Astrocyte of the spinal cord (primary cell): Measurements from ENCODE around the gene STEAP1B.

Experiments used
- DNase-seq: peaks from one replicate; pipeline ENCODE4 v3.0.0; 2011; ENCODE audit warnings: low read depth, low spot score
- H3K4me3 ChIP-seq: 2 replicates; pipeline ENCODE4 v1.5.1; 2011; ENCODE audit warnings: low read depth, mild to moderate bottlenecking, low read length, moderate library complexity
- in situ Hi-C: cut with HindIII; loops from 2 replicates; pipeline ENCODE4 v1.10.0; 2017; ENCODE audit warnings: low sequenced_read_pairs
- TF ChIP-seq, protein P1 (sequence below): IDR thresholded peaks from 2 replicates; pipeline ENCODE4 v1.5.1; 2012; ENCODE audit warnings: low read depth, mild to moderate bottlenecking, low read length, inconsistent platforms

Gene STEAP1B

DNA sequence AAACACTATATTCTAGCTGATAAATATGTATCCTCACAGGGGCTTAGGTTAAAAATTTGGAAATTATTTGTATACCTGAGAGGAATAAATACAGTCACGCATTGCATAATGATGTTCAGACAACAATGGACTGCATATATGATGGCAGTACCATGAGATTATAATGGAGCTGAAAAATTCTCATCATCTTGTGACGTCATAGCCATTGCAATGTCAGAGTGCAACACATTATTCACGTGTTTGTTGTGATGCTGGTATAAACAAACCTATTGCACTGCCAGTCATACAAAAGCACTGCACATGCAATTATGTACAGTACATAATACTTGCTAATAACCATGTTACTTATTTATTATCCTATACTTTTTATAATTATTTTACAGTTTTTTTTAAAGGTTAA, 31.4 kb downstream of the STEAP1B start:
- TF ChIP-seq, protein P1, sequence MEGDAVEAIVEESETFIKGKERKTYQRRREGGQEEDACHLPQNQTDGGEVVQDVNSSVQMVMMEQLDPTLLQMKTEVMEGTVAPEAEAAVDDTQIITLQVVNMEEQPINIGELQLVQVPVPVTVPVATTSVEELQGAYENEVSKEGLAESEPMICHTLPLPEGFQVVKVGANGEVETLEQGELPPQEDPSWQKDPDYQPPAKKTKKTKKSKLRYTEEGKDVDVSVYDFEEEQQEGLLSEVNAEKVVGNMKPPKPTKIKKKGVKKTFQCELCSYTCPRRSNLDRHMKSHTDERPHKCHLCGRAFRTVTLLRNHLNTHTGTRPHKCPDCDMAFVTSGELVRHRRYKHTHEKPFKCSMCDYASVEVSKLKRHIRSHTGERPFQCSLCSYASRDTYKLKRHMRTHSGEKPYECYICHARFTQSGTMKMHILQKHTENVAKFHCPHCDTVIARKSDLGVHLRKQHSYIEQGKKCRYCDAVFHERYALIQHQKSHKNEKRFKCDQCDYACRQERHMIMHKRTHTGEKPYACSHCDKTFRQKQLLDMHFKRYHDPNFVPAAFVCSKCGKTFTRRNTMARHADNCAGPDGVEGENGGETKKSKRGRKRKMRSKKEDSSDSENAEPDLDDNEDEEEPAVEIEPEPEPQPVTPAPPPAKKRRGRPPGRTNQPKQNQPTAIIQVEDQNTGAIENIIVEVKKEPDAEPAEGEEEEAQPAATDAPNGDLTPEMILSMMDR = no peak
- no peak for DNase-seq
- H3K4me3 ChIP-seq = no peak overlapping the region
- in situ Hi-C loops = no loop called here

DNA sequence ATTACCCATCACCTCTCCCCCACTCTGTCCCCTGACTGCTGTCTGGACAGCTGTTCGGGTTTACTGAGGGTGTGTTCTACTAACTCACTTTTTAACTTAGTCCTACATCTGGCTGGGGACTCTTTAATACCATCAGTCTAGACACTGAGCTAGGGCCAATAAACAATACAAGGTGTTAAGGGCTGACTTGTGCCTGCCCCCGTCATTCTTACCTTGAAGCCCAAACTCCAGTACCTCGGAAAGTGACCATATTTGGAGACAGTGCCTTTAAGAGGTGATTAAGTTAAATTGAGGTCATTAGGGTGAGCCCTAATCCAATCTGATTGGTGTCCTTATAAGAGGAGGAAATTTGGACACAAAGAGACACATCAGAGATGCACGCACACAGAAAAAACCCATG, 35.7 kb downstream of the STEAP1B start:
- in situ Hi-C loops = no loop called here
- TF ChIP-seq, protein P1 = no peak
- no peak overlapping the region for H3K4me3 ChIP-seq
- DNase-seq = no peak

DNA sequence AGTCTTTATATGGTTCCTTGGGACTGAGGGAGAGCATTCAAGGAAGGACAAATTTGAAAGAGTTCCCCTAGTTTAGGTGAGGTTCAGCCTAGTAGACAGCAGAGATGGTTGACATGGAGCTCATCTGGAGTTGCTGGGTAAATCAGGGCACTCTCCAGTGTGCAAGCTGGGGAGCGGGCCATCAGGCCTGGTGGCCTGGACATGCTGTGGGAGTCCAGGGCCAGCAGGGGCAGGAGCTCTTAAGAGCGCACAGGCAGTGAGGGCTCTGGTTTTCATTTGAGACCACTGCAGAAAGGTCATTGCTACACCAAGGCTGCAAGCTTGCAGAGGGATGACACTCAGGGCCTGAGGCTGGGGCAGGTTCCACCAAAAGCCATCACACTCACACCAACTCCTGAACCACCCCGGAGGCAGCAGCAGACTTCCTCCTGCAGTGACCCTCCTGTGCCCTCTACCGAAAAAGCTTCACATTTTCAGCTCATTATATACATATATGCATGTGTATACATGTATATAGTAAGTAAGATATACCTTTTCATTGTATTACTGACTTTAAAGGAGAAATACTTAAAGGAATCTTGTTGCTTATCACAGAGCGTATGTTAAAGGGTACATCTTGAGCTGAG, 39.5 kb downstream of the STEAP1B start:
- DNase-seq = no peak
- in situ Hi-C loops = no loop called here
- H3K4me3 ChIP-seq = no peak overlapping the region
- TF ChIP-seq, protein P1 = no peak

DNA sequence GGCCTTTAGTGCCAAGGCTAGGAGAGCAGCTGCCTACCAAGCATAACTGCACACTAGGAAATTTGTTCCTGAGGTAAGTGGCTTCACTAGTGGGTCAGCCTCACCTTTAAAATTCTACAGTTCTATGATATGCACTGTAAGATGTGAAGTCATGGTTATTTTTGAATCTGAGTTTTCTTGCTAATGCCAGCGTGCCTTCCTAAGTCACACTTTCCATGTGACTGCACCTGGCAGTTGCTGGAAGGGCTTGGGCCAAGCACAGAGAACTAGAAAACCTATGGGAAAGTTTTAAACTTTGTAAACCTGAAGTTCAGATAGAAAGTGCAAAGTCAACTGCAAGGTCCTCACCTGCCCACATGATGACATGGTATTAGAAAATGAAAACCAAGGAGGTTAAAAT, 42.5 kb downstream of the STEAP1B start:
- TF ChIP-seq, protein P1 = no peak

DNA sequence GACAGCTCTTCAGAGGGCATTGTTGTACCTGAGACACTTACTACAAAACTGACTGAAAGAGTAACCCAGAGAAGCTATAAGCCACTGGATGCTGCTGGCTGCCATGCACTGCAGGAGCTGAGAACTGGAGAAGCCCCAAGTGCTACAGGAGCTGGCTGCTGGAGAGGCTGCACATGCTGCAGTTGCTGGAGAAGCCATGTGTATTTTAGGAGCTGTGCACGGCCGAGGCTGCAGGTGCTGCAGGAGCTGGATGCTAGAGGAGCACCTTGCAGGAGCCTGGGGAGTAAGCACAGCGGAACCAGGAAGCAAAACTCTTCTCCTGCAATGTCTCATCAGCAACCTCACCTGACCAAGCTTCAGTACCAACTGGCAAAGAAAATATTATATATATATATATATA, 45.5 kb downstream of the STEAP1B start:
- TF ChIP-seq, protein P1 = no peak
- no peak overlapping the region for H3K4me3 ChIP-seq
- DNase-seq = no peak
- in situ Hi-C loops = no loop called here

More for the DNA sequence above, 42.5 kb downstream of the STEAP1B start:
- in situ Hi-C loops = no loop called here
- no peak for DNase-seq
- no peak overlapping the region for H3K4me3 ChIP-seq

DNA sequence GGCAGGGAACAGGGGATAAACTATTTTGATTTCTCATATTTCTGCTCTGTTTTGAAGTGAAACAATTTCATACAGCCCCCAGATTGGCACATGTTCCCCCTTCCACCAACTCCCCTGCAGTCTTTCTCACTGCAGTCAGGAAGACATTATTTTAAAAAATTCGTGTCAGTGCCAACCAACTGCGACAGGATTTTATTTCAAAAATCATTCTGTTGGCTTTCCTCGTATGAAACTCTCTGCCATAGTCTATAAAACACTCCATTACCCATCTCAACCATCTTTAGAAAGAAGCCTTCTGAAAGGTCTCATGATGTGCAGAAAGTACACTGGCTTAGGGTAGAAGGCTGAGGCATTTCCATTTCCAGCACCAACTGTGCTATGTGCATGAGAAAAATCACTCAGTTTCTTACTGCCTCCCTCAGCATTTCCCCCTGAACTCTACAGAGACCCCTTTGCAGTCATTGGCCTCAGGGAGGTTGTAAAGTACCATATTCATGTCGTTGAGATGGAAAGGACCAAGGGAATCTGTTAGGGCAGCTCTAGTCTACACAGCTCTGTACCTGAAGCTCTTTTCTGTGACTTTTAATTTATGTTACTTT, 46.9 kb downstream of the STEAP1B start:
- TF ChIP-seq, protein P1 = no peak
- DNase-seq = no peak
- in situ Hi-C loops = no loop called here

More for the DNA sequence above, 46.9 kb downstream of the STEAP1B start:
- H3K4me3 ChIP-seq = no peak overlapping the region
